Breast epithelium (tissue), 4 donors: ENCODE measurements around the gene KCTD1. TPM values are rescaled to one million over a fixed set of nuclear protein-coding genes. Genes with fewer than 3 reads are reported as not detected.

Experiments used
- DNase-seq, 2 donors: peaks; one replicate each; pipeline ENCODE4 v3.0.0-alpha.2; 2019; ENCODE audit warnings: low spot score in 2 of 2
- H3K27ac ChIP-seq, 2 donors: fragments of 200-600 bp; sonication (generic) in 1 of 2; one replicate each; pipeline ENCODE4 v1.5.1; 2016 to 2019; ENCODE audit warnings: mild to moderate bottlenecking in 1 of 2
- H3K27me3 ChIP-seq, 2 donors: fragments of 200-600 bp; sonication (generic) in 1 of 2; one replicate each; pipeline versions ENCODE4 v1.5.1 to v1.6.0; 2017 to 2019; ENCODE audit warnings: control low read depth in 1 of 2, mild to moderate bottlenecking in 1 of 2
- H3K36me3 ChIP-seq: fragments of 200-600 bp; one replicate; pipeline ENCODE4 v1.5.1; 2019
- H3K4me1 ChIP-seq, 2 donors: fragments of 200-600 bp; sonication (generic); one replicate each; pipeline ENCODE4 v1.5.1; 2016 to 2019; ENCODE audit warnings: control low read depth in 1 of 2
- H3K4me3 ChIP-seq, 3 donors: fragments of 200-600 bp; sonication (generic); 1 replicate in 2 of 3; 2 replicates in 1 of 3; pipeline ENCODE4 v1.5.1; 2016 to 2019; ENCODE audit warnings: mild to moderate bottlenecking in 3 of 3, moderate library complexity in 2 of 3
- H3K9me3 ChIP-seq, 2 donors: fragments of 200-600 bp; sonication (generic) in 1 of 2; one replicate each; pipeline ENCODE4 v1.5.1; 2016 to 2019; ENCODE audit warnings: control low read depth in 1 of 2
- CTCF ChIP-seq, 3 donors: fragments of 450-650 bp; IDR thresholded peaks; one replicate each; pipeline ENCODE4 v1.5.1; 2016 to 2017; ENCODE audit warnings: antibody characterized with exemption in 3 of 3, mild to moderate bottlenecking in 3 of 3, moderate library complexity in 3 of 3
- POLR2A ChIP-seq: fragments of 450-650 bp; IDR thresholded peaks from one replicate; pipeline ENCODE4 v1.6.1; 2016; ENCODE audit warnings: antibody characterized with exemption, mild to moderate bottlenecking, moderate library complexity
- POLR2AphosphoS5 ChIP-seq, 3 donors: sonication (generic); formaldehyde crosslinking; IDR thresholded peaks; one replicate each; pipeline ENCODE4 v1.6.1; 2017; ENCODE audit warnings: antibody characterized with exemption in 3 of 3
- intact Hi-C: fragments of 100-400 bp; cut with DNase I; formaldehyde crosslinking; loops from one replicate; pipeline ENCODE4 v1.15.1; 2023; ENCODE audit warnings: low total_unique reads
- total RNA-seq, 3 donors: library from RNA; depleted of rRNA; stranded (reverse); fragments of >200 nt; gene quantifications; one replicate each; pipeline ENCODE4 v1.1.0, GENCODE V29; 2016

Gene KCTD1
- total RNA-seq, 3 donors from 2014 or later, result 5.6 to 47.3 (median 41.6) TPM

- TF ChIP-seq POLR2AphosphoS5 (IDR thresholded peaks at IDR 0.05) (no peak), POLR2A (no peak), CTCF (IDR thresholded peaks at IDR 0.05) (no peak)
- DNase-seq, result no peak
- Histone ChIP-seq H3K36me3 (no peaks in the 10 kb centered on the region), H3K9me3 (no peaks in the 10 kb centered on the region), H3K27me3 (no peaks in the 10 kb centered on the region), H3K27ac (no peak overlapping the region), H3K4me1 (no peaks in the 10 kb centered on the region), H3K4me3 (no peak overlapping the region)
- intact Hi-C loops, result no loop called here
Measured at GRCh38 chr18:26421503-26421902, 126.8 kb downstream of the KCTD1 start.

GRCh38 chr18:26419746-26420145 is 128.6 kb downstream of the KCTD1 start:
- DNase-seq, result no peak
- H3K9me3 ChIP-seq, result no peaks in the 10 kb centered on the region
- no peak for TF ChIP-seq POLR2A
- no peak for TF ChIP-seq POLR2AphosphoS5 (IDR thresholded peaks at IDR 0.05)
- TF ChIP-seq CTCF (IDR thresholded peaks at IDR 0.05), result no peak
- H3K4me1 ChIP-seq, result no peaks in the 10 kb centered on the region
- no peaks in the 10 kb centered on the region for H3K36me3 ChIP-seq
- no peaks in the 10 kb centered on the region for H3K27me3 ChIP-seq
- no peak overlapping the region for H3K4me3 ChIP-seq
- no peak overlapping the region for H3K27ac ChIP-seq
- intact Hi-C loops, result loop anchor here (5.0 kb wide), 1 partner anchor 1347 kb away; no protein-coding TSS in a partner anchor

GRCh38 chr18:26418225-26418624 is 130.1 kb downstream of the KCTD1 start:
- intact Hi-C loops, result loop anchor here (5.0 kb wide), 1 partner anchor 1346 kb away; no protein-coding TSS in a partner anchor
- Histone ChIP-seq H3K4me1 (no peaks in the 10 kb centered on the region), H3K9me3 (no peaks in the 10 kb centered on the region), H3K4me3 (no peak overlapping the region), H3K36me3 (no peaks in the 10 kb centered on the region), H3K27ac (no peak overlapping the region), H3K27me3 (no peaks in the 10 kb centered on the region)
- DNase-seq, result no peak
- TF ChIP-seq POLR2AphosphoS5 (IDR thresholded peaks at IDR 0.05) (no peak), POLR2A (no peak), CTCF (IDR thresholded peaks at IDR 0.05) (no peak)

GRCh38 chr18:26417190-26417589 is 131.2 kb downstream of the KCTD1 start:
- no peak overlapping the region for H3K4me3 ChIP-seq
- TF ChIP-seq CTCF (IDR thresholded peaks at IDR 0.05), result no peak
- TF ChIP-seq POLR2AphosphoS5 (IDR thresholded peaks at IDR 0.05), result no peak
- TF ChIP-seq POLR2A, result no peak
- no peaks in the 10 kb centered on the region for H3K27me3 ChIP-seq
- no peak overlapping the region for H3K27ac ChIP-seq
- H3K4me1 ChIP-seq, result no peaks in the 10 kb centered on the region
- intact Hi-C loops, result loop anchor here (5.0 kb wide), 1 partner anchor 1345 kb away; no protein-coding TSS in a partner anchor
- no peaks in the 10 kb centered on the region for H3K36me3 ChIP-seq
- no peak for DNase-seq
- H3K9me3 ChIP-seq, result no peaks in the 10 kb centered on the region

GRCh38 chr18:26416652-26417150 is 131.7 kb downstream of the KCTD1 start:
- no peak for DNase-seq
- no peak overlapping the region for H3K27ac ChIP-seq
- no peaks in the 10 kb centered on the region for H3K36me3 ChIP-seq
- no peaks in the 10 kb centered on the region for H3K27me3 ChIP-seq
- no peak overlapping the region for H3K4me3 ChIP-seq
- TF ChIP-seq POLR2AphosphoS5 (IDR thresholded peaks at IDR 0.05) (no peak), CTCF (IDR thresholded peaks at IDR 0.05) (no peak)
- H3K4me1 ChIP-seq, result no peaks in the 10 kb centered on the region
- no peaks in the 10 kb centered on the region for H3K9me3 ChIP-seq
- intact Hi-C loops, result loop anchor here (5.0 kb wide), 1 partner anchor 1344 kb away; no protein-coding TSS in a partner anchor
